Aorta (tissue), 5 donors: ENCODE measurements around the gene TRIM67. TPM values are rescaled to one million over a fixed set of nuclear protein-coding genes. Genes with fewer than 3 reads are reported as not detected.

ENCODE experiments used
- ATAC-seq: fragments of 200-7000 bp; cut with Tn5 transposase; one replicate; pipeline ENCODE4 v1.9.1; 2022; ENCODE audit warnings: moderate library complexity; ENCODE audit not compliant: low FRiP score
- DNase-seq, 2 donors: peaks; one replicate each; pipeline ENCODE4 v3.0.0-alpha.2; 2020
- H3K27ac ChIP-seq, 2 donors: one replicate each; pipeline ENCODE4 v1.5.1; 2013; ENCODE audit warnings: low read length in 2 of 2, mild to moderate bottlenecking in 2 of 2, moderate library complexity in 2 of 2, control low read depth in 1 of 2, inconsistent platforms in 1 of 2, low read depth in 1 of 2
- H3K27me3 ChIP-seq, 2 donors: one replicate each; pipeline ENCODE4 v1.6.1; 2013; ENCODE audit warnings: control low read depth in 1 of 2, low read length in 1 of 2, mild to moderate bottlenecking in 1 of 2, moderate library complexity in 1 of 2; ENCODE audit not compliant: insufficient read depth in 2 of 2, control insufficient read depth in 1 of 2
- H3K36me3 ChIP-seq, 2 donors: one replicate each; pipeline ENCODE4 v1.6.1; 2013; ENCODE audit warnings: control low read depth in 1 of 2, low read length in 1 of 2, mild to moderate bottlenecking in 1 of 2; ENCODE audit not compliant: insufficient read depth in 2 of 2, control insufficient read depth in 1 of 2
- H3K4me1 ChIP-seq, 2 donors: one replicate each; pipeline ENCODE4 v1.6.1; 2013; ENCODE audit warnings: low read length in 2 of 2, control low read depth in 1 of 2, mild to moderate bottlenecking in 1 of 2, moderate library complexity in 1 of 2; ENCODE audit not compliant: insufficient read depth in 2 of 2, control insufficient read depth in 1 of 2
- H3K4me3 ChIP-seq, 2 donors: one replicate each; pipeline ENCODE4 v1.5.1; 2013; ENCODE audit warnings: low read length in 2 of 2, control low read depth in 1 of 2, mild to moderate bottlenecking in 1 of 2
- H3K9me3 ChIP-seq: one replicate; pipeline ENCODE4 v1.6.1; 2013; ENCODE audit warnings: mild to moderate bottlenecking, low read length; ENCODE audit not compliant: control insufficient read depth
- WGBS, 2 donors: extraction: QIAGEN DNeasy Blood & Tissue Kit; methylation state at CpG; one replicate each; pipeline ENCODE4 v1.1.7; 2013; 5-methylcytosine and 5-hydroxymethylcytosine counted together
- intact Hi-C, 2 donors: fragments of 100-400 bp; cut with DNase I; formaldehyde crosslinking; loops; one replicate each; pipeline versions ENCODE4 v1.14.2 to v1.15.0; 2022
- polyA plus RNA-seq, 2 donors: library from polyadenylated mRNA; stranded (reverse); fragments of 200-250 nt; gene quantifications; one replicate each; pipeline ENCODE4 v1.2.3, GENCODE V29; 2013
- total RNA-seq, 2 donors: library from RNA; stranded (reverse); fragmentation: NEBNext Ultra II Directional; extraction: Animal tissue kit (Norgen Biotek cat#: 25700); gene quantifications; one replicate each; pipeline ENCODE4 v1.2.1, GENCODE V29; 2021
- donor health status: healthy with polysubstance abuse.
- donor health status: Bipolar disorder and iron deficiency.
- donor health status: DM: no; HTN: no; CAD: no.
- donor health status: DM: no; HTN: no; CAD: no.
- donor health status: DM: yes; HTN: yes; CAD: no.

Gene TRIM67
- total and polyA plus RNA-seq, 4 donors = under 0.01 TPM; not detected in 3

DNA sequence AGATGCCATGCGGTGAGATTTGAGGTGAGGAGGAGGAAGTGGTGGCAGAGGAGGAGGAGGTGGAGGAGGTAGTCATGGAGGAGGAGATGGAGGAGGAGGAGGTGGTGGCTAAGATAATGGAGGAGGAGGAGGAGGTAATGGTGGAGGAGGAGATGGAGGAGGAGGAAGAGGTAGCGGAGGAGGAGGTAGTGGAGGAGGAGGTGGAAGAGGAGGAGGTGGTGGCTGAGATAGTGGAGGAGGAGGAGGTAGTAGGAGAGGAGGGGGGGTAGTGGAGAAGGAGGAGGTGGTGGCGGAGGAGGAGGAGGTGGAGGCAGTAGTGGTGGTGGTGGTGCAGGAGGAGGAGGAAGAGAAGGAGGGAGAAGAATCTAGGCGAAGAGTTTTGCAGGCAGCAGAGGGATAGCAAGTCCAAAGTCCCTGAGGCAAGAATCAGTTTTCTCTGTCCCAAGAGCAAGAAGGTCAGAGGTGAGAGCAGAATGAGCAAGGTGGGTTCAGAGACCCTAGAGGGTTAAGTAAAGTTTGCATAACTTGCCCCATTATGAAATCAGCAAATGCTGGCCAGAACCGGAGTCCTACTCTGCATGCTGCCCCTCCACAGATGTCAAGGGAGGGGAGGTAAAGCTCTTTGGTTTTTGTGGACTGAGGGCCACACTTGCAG, 40.2 kb downstream of the TRIM67 start:
- Histone ChIP-seq H3K36me3 (no peaks in the 10 kb centered on the region), H3K4me3 (no peak overlapping the region), H3K9me3 (no peaks in the 10 kb centered on the region), H3K27me3 (no peaks in the 10 kb centered on the region), H3K4me1 (no peaks in the 10 kb centered on the region), H3K27ac (no peak overlapping the region)
- WGBS, 2 donors = 60 to 73% methylated on average over 5 of the region's 5 CpGs
- ATAC-seq (no peak), DNase-seq (no peak)
- intact Hi-C loops = no loop called here

DNA sequence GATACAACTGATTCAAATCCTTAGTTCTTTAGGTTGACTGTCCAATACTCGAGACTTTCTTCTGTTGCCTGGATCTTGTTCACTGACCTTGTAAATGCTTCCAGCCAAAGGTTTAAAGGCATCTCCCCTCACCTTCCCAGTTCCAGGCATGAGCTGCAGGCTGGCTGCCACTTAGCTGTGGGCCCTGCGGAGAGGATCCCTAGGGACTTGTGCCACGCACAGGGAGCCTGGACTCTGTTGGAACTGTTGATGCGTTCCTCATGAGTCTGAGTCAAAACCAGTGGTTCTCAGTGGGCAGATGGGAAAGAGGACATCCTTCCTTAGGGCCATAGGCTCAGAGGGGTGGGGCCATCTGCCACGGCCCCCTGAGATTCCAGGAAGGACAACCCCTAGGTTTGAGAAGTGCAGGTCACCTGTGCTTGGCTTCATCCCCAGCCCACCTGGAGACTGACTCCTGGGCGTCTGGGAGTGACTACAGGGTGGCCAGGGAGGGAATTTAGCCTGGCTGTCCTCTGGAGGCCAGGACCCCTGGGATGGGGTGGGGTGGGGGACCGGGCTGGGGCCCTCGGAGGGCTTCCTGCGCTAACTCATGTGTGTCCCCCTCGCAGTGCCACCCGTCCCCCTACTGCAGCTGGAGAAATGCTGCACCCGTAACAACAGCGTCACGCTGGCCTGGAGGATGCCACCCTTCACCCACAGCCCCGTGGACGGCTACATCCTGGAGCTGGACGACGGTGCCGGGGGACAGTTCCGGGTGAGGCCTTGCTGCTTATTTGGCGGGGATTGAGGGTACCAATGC, 41.6 kb downstream of the TRIM67 start:
- no peaks in the 10 kb centered on the region for H3K9me3 ChIP-seq
- DNase-seq (no peak), ATAC-seq (peak; percentile 20)
- H3K4me3 ChIP-seq = no peak overlapping the region
- H3K4me1 ChIP-seq = no peaks in the 10 kb centered on the region
- no peaks in the 10 kb centered on the region for H3K36me3 ChIP-seq
- no peaks in the 10 kb centered on the region for H3K27me3 ChIP-seq
- no peak overlapping the region for H3K27ac ChIP-seq
- WGBS, 2 donors = 69 to 77% methylated on average over 21 of the region's 21 CpGs
- intact Hi-C loops = no loop called here

DNA sequence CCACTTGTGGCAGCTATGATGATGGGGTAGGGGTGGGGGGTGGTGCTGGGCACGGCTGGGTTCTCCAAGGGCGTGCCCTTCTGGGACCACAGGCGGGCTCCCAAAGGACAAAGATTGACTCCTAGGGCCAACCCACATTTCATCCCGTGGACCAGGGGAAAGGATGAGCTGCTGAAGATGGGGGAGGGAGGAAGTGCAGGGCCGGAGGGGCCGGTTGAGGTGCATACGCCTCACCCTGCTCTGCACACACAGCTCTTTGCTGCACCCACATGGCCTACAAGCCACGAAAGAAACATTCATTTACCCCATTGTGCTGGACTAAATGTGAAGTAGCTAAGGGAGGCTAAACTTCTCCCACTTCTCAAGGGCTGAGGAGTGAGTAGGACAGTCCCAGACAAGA, 45.0 kb downstream of the TRIM67 start:
- ATAC-seq = no peak
- H3K27me3 ChIP-seq = no peaks in the 10 kb centered on the region
- no peaks in the 10 kb centered on the region for H3K36me3 ChIP-seq
- H3K4me3 ChIP-seq = no peak overlapping the region
- no peaks in the 10 kb centered on the region for H3K4me1 ChIP-seq
- H3K9me3 ChIP-seq = no peaks in the 10 kb centered on the region
- 45 to 48% methylated on average over 8 of the region's 8 CpGs for WGBS, 2 donors
- intact Hi-C loops = no loop called here
- H3K27ac ChIP-seq = no peak overlapping the region
- DNase-seq = no peak

DNA sequence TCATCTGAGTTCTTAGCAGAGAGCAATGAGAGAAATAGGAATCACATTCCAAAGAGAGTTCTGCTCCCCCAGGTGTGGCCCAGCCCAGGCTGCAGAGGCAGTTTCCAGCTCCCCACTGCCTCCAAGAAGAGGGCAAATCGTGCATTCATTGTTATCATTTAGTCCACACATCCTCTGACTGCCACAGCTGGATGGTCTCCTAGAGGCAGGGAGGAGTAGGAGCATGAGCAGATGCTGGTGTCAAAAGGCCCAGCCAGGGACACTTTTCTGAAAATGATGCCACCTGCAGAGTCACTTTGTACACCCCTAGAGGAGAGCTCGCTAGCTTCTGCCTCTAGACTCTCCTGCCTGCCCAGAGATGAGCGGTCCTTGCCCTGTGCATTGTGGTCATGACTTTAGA, 45.6 kb downstream of the TRIM67 start:
- Histone ChIP-seq H3K4me1 (no peaks in the 10 kb centered on the region), H3K4me3 (no peak overlapping the region), H3K27ac (no peak overlapping the region), H3K9me3 (no peaks in the 10 kb centered on the region), H3K36me3 (no peaks in the 10 kb centered on the region), H3K27me3 (no peaks in the 10 kb centered on the region)
- DNase-seq (no peak), ATAC-seq (no peak)
- WGBS, 2 donors = 88 to 90% methylated on average over 3 of the region's 3 CpGs
- intact Hi-C loops = no loop called here

DNA sequence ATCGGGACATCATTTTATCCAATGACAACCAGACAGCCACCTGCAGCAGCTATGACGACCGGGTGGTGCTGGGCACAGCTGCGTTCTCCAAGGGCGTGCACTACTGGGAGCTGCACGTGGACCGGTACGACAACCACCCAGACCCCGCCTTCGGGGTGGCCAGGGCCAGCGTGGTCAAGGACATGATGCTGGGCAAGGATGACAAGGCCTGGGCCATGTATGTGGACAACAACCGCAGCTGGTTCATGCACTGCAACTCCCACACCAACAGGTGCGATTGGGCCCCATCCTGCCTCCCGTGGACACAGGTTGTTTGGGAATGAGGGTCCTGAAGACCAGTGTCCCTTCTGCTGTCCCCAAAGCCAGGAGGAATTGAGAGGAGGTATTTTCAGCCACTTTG, 47.1 kb downstream of the TRIM67 start:
- H3K4me3 ChIP-seq = no peak overlapping the region
- DNase-seq = peak in 1 of 2 donors; percentile 57
- ATAC-seq = no peak
- H3K36me3 ChIP-seq = no peaks in the 10 kb centered on the region
- no peak overlapping the region for H3K27ac ChIP-seq
- H3K4me1 ChIP-seq = no peaks in the 10 kb centered on the region
- H3K9me3 ChIP-seq = no peaks in the 10 kb centered on the region
- 94 to 95% methylated on average over 14 of the region's 14 CpGs for WGBS, 2 donors
- intact Hi-C loops = no loop called here
- H3K27me3 ChIP-seq = no peaks in the 10 kb centered on the region

DNA sequence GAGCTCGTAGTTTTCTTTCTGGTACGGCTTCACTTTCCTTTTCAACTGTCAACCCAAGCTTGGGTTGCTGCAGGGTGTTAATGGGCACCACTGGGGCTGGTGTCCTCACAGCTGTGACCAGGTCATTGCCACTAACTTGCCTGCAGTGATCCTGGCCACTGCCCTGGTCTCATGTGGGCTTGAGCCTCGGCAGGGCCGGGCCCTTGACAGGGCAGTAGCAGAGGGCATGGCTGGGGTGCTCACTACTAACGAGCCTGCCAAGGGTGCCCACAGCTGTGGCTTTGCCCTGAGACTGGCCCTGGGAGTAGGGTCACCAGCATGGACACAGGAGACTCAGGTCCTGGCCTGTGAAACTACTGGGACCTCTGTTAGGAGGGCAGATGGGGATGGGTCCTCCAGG, 47.7 kb downstream of the TRIM67 start:
- intact Hi-C loops = no loop called here
- ATAC-seq (no peak), DNase-seq (no peak)
- Histone ChIP-seq H3K27ac (no peak overlapping the region), H3K4me3 (no peak overlapping the region), H3K9me3 (no peaks in the 10 kb centered on the region), H3K4me1 (no peaks in the 10 kb centered on the region), H3K36me3 (no peaks in the 10 kb centered on the region), H3K27me3 (no peaks in the 10 kb centered on the region)
- WGBS, 2 donors = 89 to 92% methylated on average over 5 of the region's 5 CpGs

DNA sequence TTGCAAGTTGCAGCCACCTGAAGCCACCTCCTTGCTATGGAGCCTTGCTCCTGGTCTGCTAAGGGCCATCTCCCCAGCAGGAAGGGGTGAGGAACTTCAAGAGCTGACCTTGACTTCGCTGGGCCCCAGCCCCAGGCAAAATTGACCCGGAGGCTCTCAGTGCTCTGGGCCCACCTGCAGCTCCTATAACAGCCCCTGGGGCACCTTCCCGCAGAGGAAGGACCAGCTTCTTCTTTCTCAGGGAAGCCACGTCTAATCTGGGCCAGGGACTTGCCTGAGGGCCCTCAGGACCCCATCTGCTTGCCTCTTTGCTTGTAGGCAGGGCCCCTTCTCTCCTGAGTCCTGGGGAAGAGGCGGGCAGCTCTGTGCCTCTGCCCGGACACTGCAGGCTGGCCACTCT, 48.3 kb downstream of the TRIM67 start:
- ATAC-seq (no peak), DNase-seq (no peak)
- Histone ChIP-seq H3K4me3 (no peak overlapping the region), H3K9me3 (no peaks in the 10 kb centered on the region), H3K36me3 (no peaks in the 10 kb centered on the region), H3K27me3 (no peaks in the 10 kb centered on the region), H3K4me1 (no peaks in the 10 kb centered on the region), H3K27ac (no peak overlapping the region)
- intact Hi-C loops = loop anchor here (2.0 to 10.0 kb wide), 3 partner anchors 285 to 411 kb away; no protein-coding TSS in a partner anchor
- 90 to 92% methylated on average over 6 of the region's 6 CpGs for WGBS, 2 donors

DNA sequence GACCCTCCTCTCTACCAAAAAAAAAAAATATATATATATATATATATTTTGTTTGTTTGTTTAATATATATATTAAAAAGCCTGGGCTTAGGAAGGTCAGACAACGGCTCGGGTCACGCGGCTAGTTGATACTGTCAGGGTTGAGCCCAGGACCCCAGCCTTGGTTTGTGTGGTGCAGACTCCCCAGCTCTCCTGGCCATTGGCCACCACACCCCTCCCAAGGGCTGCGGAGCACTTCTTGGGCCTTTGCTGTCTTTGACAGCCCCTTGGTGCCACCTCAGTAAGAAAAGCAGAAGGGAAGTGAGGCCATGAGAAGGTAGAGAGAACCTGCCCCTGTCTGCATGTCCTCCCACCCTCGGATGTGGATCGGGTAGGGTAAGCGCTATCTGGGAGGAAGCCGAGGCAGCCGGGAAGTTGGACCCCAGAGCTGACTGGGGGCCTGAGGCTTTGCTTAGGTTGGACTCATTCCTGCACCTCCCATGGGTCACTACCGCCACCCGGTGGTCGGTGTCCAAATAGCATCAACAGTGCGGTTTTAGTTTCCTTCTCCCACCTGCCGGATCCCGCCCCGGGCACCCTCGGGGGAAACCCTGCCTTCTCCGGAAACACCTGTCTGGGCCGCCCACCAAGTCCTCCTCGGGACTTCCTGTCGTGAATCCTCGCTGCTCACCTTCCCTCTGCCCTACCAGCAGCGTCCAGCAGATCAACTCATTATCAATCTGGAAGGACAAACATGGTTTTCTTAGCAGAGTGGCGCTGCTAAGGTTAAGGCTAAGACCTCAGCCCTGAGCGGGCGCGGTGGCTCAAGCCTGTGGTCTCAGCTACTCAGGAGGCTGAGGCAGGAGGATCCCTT, 49.4 kb downstream of the TRIM67 start:
- peak; percentile 85 for ATAC-seq
- intact Hi-C loops = loop anchor here (2.0 to 10.0 kb wide), 3 partner anchors 286 to 412 kb away; no protein-coding TSS in a partner anchor

More for the DNA sequence above, 49.4 kb downstream of the TRIM67 start:
- Histone ChIP-seq H3K27me3 (no peaks in the 10 kb centered on the region), H3K9me3 (no peaks in the 10 kb centered on the region), H3K36me3 (no peaks in the 10 kb centered on the region), H3K27ac (no peak overlapping the region), H3K4me3 (no peak overlapping the region), H3K4me1 (no peaks in the 10 kb centered on the region)
- peak; percentile 75 to 93 for DNase-seq
- 17 to 18% methylated on average over 28 of the region's 28 CpGs for WGBS, 2 donors
